ENCODE results near the gene ADGRF4.

The ADGRF4 gene

DNA sequence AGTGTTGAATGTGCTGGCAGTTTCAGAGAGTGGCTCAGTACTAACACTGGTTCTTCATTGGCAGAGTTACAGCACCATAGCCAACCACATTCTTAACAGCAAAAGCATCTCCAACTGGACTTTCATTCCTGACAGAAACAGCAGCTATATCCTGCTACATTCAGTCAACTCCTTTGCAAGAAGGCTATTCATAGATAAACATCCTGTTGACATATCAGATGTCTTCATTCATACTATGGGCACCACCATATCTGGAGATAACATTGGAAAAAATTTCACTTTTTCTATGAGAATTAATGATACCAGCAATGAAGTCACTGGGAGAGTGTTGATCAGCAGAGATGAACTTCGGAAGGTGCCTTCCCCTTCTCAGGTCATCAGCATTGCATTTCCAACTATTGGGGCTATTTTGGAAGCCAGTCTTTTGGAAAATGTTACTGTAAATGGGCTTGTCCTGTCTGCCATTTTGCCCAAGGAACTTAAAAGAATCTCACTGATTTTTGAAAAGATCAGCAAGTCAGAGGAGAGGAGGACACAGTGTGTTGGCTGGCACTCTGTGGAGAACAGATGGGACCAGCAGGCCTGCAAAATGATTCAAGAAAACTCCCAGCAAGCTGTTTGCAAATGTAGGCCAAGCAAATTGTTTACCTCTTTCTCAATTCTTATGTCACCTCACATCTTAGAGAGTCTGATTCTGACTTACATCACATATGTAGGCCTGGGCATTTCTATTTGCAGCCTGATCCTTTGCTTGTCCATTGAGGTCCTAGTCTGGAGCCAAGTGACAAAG lies 17.0 kb upstream of the ADGRF4 start:
- no peak for FAIRE-seq

GRCh38 chr6:47686411-47686810 lies 12.0 kb upstream of the ADGRF4 start:
- FAIRE-seq, result no peak

DNA sequence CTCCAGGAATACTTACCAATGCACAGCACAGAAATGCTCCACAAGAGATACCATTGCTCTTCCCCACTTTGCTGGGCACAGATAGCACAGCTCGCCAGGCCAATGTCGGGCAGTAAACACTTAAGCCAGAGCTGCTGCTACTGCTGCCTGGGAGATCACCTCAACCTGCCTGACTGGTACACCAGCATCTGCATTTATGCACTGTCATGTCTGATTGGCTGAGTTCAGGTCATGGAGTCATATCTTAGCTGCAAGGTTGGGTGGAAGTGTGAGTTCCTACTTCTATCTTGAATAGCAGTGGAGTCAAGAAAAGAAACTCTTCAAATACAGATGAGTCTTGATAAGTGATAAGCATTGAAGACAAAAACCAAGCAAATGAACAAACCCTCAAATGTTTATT lies 10.9 kb upstream of the ADGRF4 start:
- FAIRE-seq, result no peak

- FAIRE-seq, result no peak
Observed at GRCh38 chr6:47690214-47690613, 8.2 kb upstream of the ADGRF4 start.

GRCh38 chr6:47690791-47691190 lies 7.6 kb upstream of the ADGRF4 start:
- no peak for FAIRE-seq

- FAIRE-seq, result no peak
Observed at GRCh38 chr6:47697925-47698324, 455 bp upstream of the ADGRF4 start.

DNA sequence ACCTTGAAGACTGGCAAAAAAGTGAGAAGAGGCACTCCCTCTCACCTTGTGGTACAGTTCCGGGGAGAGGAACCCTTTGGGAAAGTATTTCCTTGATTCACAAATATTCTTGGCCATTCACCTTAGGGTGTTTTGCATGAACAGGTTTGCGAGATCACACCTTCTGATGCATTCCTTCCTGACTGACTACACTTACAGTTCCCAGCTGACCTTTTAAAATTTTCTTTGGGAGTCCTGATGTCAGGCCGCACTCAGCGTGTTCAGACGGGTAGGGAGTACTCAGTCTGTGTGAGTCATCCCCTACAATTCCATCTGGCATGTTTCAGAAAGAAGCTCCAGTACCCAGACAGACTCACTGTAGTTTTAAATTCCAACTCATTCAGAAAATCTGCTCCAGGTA lies 1.7 kb downstream of the ADGRF4 start:
- no peak for FAIRE-seq

- no peak for FAIRE-seq
Observed at GRCh38 chr6:47700596-47700995, 2.2 kb downstream of the ADGRF4 start.

- no peak for FAIRE-seq
Observed at GRCh38 chr6:47701363-47701762, 3.0 kb downstream of the ADGRF4 start.

DNA sequence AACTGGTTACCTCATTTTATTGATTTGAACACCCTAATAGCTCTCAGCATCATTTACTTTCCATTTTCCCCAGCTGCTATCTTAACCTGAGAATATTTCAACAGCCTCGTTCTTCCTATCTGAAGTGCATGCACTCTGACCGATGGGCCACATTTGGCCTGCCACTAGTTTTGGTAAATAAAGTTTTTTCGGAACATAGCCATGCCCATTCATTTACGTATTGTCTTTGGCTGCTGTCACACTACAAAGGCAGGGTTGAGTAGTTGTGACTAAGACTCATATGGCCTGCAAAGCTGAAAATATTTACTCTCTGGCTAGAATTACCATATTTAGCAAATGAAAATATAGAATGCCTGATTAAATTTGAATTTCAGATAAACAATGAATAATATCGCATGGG lies 10.8 kb downstream of the ADGRF4 start:
- FAIRE-seq, result no peak

GRCh38 chr6:47710295-47710694 lies 11.9 kb downstream of the ADGRF4 start:
- peak; percentile 13 for FAIRE-seq

GRCh38 chr6:47713200-47713599 lies 14.8 kb downstream of the ADGRF4 start:
- FAIRE-seq, result no peak

DNA sequence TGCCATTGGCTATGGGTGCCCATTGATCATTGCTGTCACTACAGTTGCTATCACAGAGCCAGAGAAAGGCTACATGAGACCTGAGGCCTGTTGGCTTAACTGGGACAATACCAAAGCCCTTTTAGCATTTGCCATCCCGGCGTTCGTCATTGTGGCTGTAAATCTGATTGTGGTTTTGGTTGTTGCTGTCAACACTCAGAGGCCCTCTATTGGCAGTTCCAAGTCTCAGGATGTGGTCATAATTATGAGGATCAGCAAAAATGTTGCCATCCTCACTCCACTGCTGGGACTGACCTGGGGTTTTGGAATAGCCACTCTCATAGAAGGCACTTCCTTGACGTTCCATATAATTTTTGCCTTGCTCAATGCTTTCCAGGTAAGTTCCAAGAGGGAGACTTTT lies 16.4 kb downstream of the ADGRF4 start:
- no peak for FAIRE-seq

GRCh38 chr6:47715782-47716181 lies 17.4 kb downstream of the ADGRF4 start:
- no peak for FAIRE-seq

- FAIRE-seq, result no peak
Observed at GRCh38 chr6:47716207-47716606, 17.8 kb downstream of the ADGRF4 start.

DNA sequence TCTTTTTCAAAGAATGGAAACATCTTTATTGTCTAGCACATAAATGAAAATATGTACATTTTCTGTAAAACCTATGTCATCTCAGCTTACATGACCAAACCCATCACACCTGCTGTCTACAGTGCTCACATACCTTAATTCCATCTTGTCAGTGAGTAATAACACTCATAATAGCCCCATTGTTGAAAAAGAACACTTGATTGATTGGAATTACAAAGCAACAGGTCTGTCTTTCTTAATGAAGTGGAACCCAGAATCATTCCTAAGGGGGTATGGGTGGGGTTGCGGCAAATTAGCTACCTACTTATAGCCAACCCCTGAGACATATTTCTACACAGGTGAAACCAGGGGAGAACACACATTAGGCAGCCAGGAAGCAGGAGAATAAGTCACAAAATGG lies 20.2 kb downstream of the ADGRF4 start:
- no peak for FAIRE-seq

DNA sequence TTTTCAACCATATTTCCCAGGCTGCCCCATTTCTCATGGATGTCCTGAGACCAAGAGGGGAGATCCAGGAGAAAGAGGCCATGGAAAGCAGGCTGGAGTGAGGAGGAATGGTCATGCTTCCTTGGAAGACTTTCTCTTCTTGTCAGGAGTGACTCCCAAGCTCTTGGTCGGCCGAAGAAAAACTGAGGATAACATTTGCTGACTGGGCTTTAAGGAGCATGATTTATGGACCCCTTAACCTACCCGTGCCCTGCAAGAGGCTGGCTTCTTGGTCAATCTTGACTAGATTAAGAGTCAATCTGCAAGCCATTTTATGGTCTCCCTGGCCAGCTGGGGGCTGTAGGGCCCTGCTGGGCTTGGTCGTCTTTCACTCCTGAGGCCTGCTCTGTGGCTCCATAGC lies 22.8 kb downstream of the ADGRF4 start:
- FAIRE-seq, result no peak

GRCh38 chr6:47722194-47722593 lies 23.8 kb downstream of the ADGRF4 start:
- no peak for FAIRE-seq

DNA sequence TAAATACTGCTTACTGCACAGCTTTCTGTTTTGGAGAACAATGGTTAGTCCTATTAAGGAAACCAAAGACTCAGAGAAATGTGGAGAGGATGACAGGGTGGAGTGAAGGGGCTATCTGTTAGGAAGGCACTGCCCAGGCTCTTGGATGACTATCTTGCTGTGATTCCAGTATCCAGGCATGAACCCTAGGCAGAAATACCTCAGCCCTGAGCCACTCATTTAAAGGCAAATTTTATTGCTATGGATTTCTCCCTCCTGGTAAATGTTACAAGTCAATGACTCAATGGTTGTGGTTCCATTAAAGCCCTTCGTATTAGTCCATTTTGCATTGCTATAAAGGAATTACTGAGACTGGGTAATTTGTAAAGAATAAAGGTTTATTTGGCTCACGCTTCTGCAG lies 25.9 kb downstream of the ADGRF4 start:
- no peak for FAIRE-seq

DNA sequence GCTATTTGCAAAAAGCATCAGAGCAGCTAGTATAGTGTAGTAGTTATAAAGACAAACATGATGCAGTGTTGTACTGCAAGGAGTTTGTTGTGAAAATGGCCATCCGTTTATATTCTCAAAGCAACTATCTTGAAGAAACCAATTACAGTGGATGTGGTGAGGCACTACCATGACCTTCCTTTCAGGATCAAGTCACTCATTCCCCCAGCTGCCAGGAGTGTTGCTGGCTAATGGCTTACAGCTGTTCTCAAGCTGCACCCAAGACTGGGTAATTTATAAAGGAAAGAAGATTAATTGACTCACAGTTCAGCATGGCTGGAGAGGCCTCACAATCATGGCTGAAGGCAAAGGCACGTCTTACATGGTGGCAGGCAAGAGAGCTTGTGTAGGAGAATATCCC lies 29.0 kb downstream of the ADGRF4 start:
- FAIRE-seq, result no peak

- no peak for FAIRE-seq
Observed at GRCh38 chr6:47729019-47729418, 30.6 kb downstream of the ADGRF4 start.

DNA sequence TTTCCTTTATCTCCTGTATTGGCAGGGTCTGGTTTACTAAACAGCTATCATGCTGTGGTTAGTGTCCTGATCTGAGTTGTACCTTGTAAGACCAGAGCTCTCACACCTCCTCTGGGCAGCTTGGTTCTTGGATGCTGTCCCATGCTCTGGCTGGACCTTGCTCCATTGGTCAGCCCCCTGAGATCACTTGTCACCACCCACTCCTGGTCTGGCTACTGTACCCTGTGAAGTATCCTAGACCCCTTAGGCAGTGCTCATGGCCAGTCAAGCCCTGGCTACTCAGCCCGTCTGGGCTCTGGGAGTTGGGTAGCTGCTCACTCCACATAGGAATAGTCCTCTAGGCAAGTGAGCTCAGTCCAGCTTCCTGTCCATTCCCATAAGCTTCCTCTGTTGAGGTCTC lies 31.1 kb downstream of the ADGRF4 start:
- FAIRE-seq, result no peak

GRCh38 chr6:47733879-47734558 lies 35.6 kb downstream of the ADGRF4 start:
- peak; percentile 90 for FAIRE-seq

- FAIRE-seq, result no peak
Observed at GRCh38 chr6:47734831-47735481, 36.6 kb downstream of the ADGRF4 start.

Measured in islet of Langerhans (tissue), 1 donor.